Measurements from ENCODE around the gene LRATD1. TPM values are rescaled to one million over a fixed set of nuclear protein-coding genes. Genes with fewer than 3 reads are reported as not detected.
A peak's percentile ranks its signal among the peaks of the same experiment; 100 is the strongest.

Gene LRATD1
- total and polyA plus RNA-seq, 2 donors (not counting 1 experiment from before 2014, with no cell fraction given) = 0.99 to 1.8 TPM

DNA sequence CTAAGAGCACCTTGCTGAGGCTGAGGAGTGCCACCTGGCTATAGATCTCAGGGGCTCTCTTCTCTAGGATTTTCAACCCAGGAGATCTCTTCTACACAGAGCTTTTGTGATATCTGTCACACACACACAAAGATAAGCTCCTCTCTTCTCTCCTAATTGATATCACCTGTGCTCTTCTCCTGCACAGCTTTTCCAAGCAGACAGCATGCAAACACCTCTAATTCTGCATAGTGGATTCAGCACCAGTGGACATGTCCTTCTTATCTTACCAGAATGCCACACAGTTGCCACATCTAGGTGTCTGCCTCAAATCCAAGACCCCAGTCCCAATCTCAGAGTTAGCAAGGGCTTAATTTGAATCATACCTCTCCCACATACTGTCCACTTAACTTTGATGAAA is 43.9 kb downstream of the LRATD1 start:
- Histone ChIP-seq H3K4me3 (replicated peaks in 1 of 4; ENCODE audit: control extremely low read depth in 1 of 4, insufficient read depth in 1 of 4, low read depth in 3 of 4, low read length in 4 of 4) (no peak overlapping the region), H3K4me2 (ENCODE audit: extremely low read depth, insufficient read depth, low read length) (no peak overlapping the region), H3K4me1 (ENCODE audit: control insufficient read depth, extremely low read depth, insufficient read depth, low read length) (no peaks in the 10 kb centered on the region), H3K27ac (ENCODE audit: insufficient read depth, low read length) (no peak overlapping the region), H4K20me1 (ENCODE audit: control insufficient read depth, extremely low read depth, insufficient read depth, low read length) (no peaks in the 10 kb centered on the region), H3K36me3 (ENCODE audit: control insufficient read depth, insufficient read depth, low read length) (no peaks in the 10 kb centered on the region), H3K79me2 (ENCODE audit: control insufficient read depth, insufficient read depth, low read length) (no peaks in the 10 kb centered on the region), H3K27me3 (ENCODE audit: control insufficient read depth, insufficient read depth, low read length) (no peaks in the 10 kb centered on the region), H3K9me3 (ENCODE audit: control insufficient read depth, insufficient read depth, low read depth, low read length) (no peaks in the 10 kb centered on the region), H3K9ac (ENCODE audit: insufficient read depth, low read length) (no peak overlapping the region), H2AFZ (ENCODE audit: low read length) (no peak overlapping the region)
- no peak for DNase-seq (ENCODE audit: low read depth in 2 of 2)
- TF ChIP-seq, protein P1, sequence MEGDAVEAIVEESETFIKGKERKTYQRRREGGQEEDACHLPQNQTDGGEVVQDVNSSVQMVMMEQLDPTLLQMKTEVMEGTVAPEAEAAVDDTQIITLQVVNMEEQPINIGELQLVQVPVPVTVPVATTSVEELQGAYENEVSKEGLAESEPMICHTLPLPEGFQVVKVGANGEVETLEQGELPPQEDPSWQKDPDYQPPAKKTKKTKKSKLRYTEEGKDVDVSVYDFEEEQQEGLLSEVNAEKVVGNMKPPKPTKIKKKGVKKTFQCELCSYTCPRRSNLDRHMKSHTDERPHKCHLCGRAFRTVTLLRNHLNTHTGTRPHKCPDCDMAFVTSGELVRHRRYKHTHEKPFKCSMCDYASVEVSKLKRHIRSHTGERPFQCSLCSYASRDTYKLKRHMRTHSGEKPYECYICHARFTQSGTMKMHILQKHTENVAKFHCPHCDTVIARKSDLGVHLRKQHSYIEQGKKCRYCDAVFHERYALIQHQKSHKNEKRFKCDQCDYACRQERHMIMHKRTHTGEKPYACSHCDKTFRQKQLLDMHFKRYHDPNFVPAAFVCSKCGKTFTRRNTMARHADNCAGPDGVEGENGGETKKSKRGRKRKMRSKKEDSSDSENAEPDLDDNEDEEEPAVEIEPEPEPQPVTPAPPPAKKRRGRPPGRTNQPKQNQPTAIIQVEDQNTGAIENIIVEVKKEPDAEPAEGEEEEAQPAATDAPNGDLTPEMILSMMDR (conservative IDR thresholded peaks at IDR 0.05 in 1 of 2, IDR thresholded peaks at IDR 0.05 in 1 of 2; ENCODE audit: low read depth in 1 of 2, low read length in 2 of 2) = no peak
- no peak for TF ChIP-seq EZH2 (IDR thresholded peaks at IDR 0.05; ENCODE audit: low read length, missing control alignments)

DNA sequence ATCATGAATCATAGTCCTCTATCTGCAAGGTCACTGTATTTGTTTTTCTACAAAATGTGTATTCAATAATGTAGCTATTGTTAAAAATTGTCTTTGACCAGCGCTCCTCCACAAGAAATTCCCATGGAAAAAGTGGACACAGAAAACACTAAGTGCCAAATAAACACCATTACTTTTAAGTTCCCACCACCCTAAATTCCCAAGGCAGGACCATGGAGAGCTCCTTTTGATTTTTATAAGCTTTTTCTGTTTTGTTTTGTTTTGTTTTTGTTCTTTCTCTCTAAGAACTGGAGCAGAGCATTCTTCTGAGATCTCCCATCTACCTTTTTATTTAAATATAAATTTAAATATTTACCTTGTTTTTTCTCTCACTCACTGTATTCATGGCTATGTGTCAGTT is 44.5 kb downstream of the LRATD1 start:
- Histone ChIP-seq H3K9ac (ENCODE audit: insufficient read depth, low read length) (no peak overlapping the region), H3K9me3 (ENCODE audit: control insufficient read depth, insufficient read depth, low read depth, low read length) (no peaks in the 10 kb centered on the region), H2AFZ (ENCODE audit: low read length) (no peak overlapping the region), H3K4me1 (ENCODE audit: control insufficient read depth, extremely low read depth, insufficient read depth, low read length) (no peaks in the 10 kb centered on the region), H3K4me2 (ENCODE audit: extremely low read depth, insufficient read depth, low read length) (no peak overlapping the region), H3K4me3 (replicated peaks in 1 of 4; ENCODE audit: control extremely low read depth in 1 of 4, insufficient read depth in 1 of 4, low read depth in 3 of 4, low read length in 4 of 4) (no peak overlapping the region), H3K36me3 (ENCODE audit: control insufficient read depth, insufficient read depth, low read length) (no peaks in the 10 kb centered on the region), H3K27ac (ENCODE audit: insufficient read depth, low read length) (no peak overlapping the region), H3K79me2 (ENCODE audit: control insufficient read depth, insufficient read depth, low read length) (no peaks in the 10 kb centered on the region), H3K27me3 (ENCODE audit: control insufficient read depth, insufficient read depth, low read length) (no peaks in the 10 kb centered on the region), H4K20me1 (ENCODE audit: control insufficient read depth, extremely low read depth, insufficient read depth, low read length) (no peaks in the 10 kb centered on the region)
- no peak for DNase-seq (ENCODE audit: low read depth in 2 of 2)
- TF ChIP-seq, protein P1 (conservative IDR thresholded peaks at IDR 0.05 in 1 of 2, IDR thresholded peaks at IDR 0.05 in 1 of 2; ENCODE audit: low read depth in 1 of 2, low read length in 2 of 2) = no peak
- TF ChIP-seq EZH2 (IDR thresholded peaks at IDR 0.05; ENCODE audit: low read length, missing control alignments) = no peak

DNA sequence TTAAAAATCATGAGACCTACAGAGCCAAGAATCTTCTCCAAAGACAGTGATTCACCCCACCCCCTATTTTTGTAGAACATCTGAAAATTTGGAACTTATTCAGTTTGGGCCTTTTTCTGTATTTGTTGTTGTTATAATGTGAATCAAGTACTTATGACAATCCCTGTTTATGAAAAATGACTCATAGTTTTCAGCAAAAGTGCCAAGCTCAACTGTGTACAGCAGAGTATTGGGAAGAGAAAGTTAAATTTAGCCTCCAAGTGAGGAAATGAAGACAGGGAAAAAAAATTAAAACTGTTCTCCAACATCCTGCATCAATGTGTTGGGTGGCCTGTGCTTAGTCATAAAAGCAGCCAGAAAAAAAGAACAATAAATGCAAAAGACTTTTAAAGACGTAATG is 46.2 kb downstream of the LRATD1 start:
- no peaks in the 10 kb centered on the region for H3K9me3 ChIP-seq (ENCODE audit: control insufficient read depth, insufficient read depth, low read depth, low read length)
- DNase-seq (ENCODE audit: low read depth in 2 of 2) = peak; percentile 21 to 23

More for the DNA sequence above, 46.2 kb downstream of the LRATD1 start:
- no peak overlapping the region for H3K9ac ChIP-seq (ENCODE audit: insufficient read depth, low read length)
- no peaks in the 10 kb centered on the region for H3K27me3 ChIP-seq (ENCODE audit: control insufficient read depth, insufficient read depth, low read length)
- no peaks in the 10 kb centered on the region for H3K4me1 ChIP-seq (ENCODE audit: control insufficient read depth, extremely low read depth, insufficient read depth, low read length)
- H3K79me2 ChIP-seq (ENCODE audit: control insufficient read depth, insufficient read depth, low read length) = no peaks in the 10 kb centered on the region
- no peak overlapping the region for H3K4me2 ChIP-seq (ENCODE audit: extremely low read depth, insufficient read depth, low read length)
- H3K27ac ChIP-seq (ENCODE audit: insufficient read depth, low read length) = no peak overlapping the region
- no peaks in the 10 kb centered on the region for H4K20me1 ChIP-seq (ENCODE audit: control insufficient read depth, extremely low read depth, insufficient read depth, low read length)
- no peaks in the 10 kb centered on the region for H3K36me3 ChIP-seq (ENCODE audit: control insufficient read depth, insufficient read depth, low read length)
- no peak overlapping the region for H2AFZ ChIP-seq (ENCODE audit: low read length)
- TF ChIP-seq, protein P1 (conservative IDR thresholded peaks at IDR 0.05 in 1 of 2, IDR thresholded peaks at IDR 0.05 in 1 of 2; ENCODE audit: low read depth in 1 of 2, low read length in 2 of 2) = no peak
- TF ChIP-seq EZH2 (IDR thresholded peaks at IDR 0.05; ENCODE audit: low read length, missing control alignments) = no peak
- H3K4me3 ChIP-seq (replicated peaks in 1 of 4; ENCODE audit: control extremely low read depth in 1 of 4, insufficient read depth in 1 of 4, low read depth in 3 of 4, low read length in 4 of 4) = no peak overlapping the region

All from fibroblast of lung (primary cell).